HAP-1 (cell line): Measurements from ENCODE around the gene RASL12.
"Not testable (repeated sequence)": the region's sequence is repeated elsewhere in the genome, so short reads cannot be mapped to it uniquely, and the experiment has no call there.

Experiments
- DNase-seq, 2 experiments: peaks; one replicate each; pipeline ENCODE4 v3.0.0-alpha.2; 2016 to 2020; ENCODE audit warnings: low spot score in 2 of 2
- H3K27me3 ChIP-seq: fragments of 250-450 bp; sonication (Bioruptor Pico); 2 replicates; pipeline ENCODE4 v1.5.1; 2020; ENCODE audit warnings: low read depth, mild to moderate bottlenecking, moderate library complexity
- H3K36me3 ChIP-seq: fragments of 250-450 bp; sonication (Bioruptor Pico); replicated peaks from 2 replicates; pipeline ENCODE4 v1.5.1; 2020; ENCODE audit warnings: mild to moderate bottlenecking
- H3K4me1 ChIP-seq: fragments of 250-450 bp; sonication (Bioruptor Pico); 2 replicates; pipeline ENCODE4 v1.5.1; 2020; ENCODE audit warnings: mild to moderate bottlenecking
- H3K4me3 ChIP-seq: fragments of 250-450 bp; sonication (Bioruptor Pico); 2 replicates; pipeline ENCODE4 v1.5.1; 2020; ENCODE audit warnings: mild to moderate bottlenecking, moderate library complexity
- H3K9me3 ChIP-seq: fragments of 250-450 bp; sonication (Bioruptor Pico); 2 replicates; pipeline ENCODE4 v1.5.1; 2020; ENCODE audit warnings: mild to moderate bottlenecking, moderate library complexity
- in situ Hi-C: fragments of 300-500 bp; cut with MboI; formaldehyde crosslinking; loops from 3 replicates; pipeline ENCODE4 v1.14.3; 2020; ENCODE audit warnings: low sequenced_read_pairs, inconsistent platforms, mixed read lengths

RASL12 gene

DNA sequence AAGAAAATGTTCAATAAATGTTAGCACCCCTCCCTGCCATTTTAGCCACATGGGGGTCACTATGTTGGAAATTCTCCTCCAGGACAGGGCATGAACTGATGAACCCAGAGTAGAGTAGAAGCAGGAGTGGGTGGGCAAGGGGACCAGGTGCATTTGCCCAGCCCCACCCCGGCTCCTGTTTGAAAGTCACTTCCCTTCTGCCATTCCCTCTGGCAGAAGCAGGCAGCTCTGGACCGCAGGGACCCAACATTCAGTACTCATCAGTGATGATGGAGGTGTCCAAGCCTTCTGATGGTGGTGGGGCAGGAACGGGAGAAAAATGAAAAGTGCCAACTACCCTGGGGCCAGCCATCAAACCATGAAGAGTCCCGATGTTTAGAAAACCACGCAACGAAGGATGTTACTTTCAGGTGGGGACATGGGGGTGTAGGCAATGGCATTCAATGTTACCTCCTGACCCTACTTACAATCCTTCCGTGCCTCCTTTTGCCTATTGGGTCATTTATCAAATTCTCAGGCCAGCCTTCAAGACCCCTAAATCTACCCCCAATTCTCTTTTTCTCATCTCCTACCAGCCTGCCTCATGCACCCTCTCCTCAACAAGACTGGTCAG lies 30.0 kb upstream of the RASL12 start:
- Histone ChIP-seq H3K9me3 (no peaks in the 10 kb centered on the region), H3K4me3 (no peak overlapping the region), H3K27me3 (no peaks in the 10 kb centered on the region), H3K4me1 (no peaks in the 10 kb centered on the region), H3K36me3 (peaks cover 44% of the 10 kb centered on the region)
- in situ Hi-C loops = loop anchor here (10.0 kb wide), 1 partner anchor 363 kb away; no protein-coding TSS in a partner anchor
- no peak for DNase-seq

- no peak for DNase-seq
- in situ Hi-C loops = loop anchor here (10.0 kb wide), 1 partner anchor 362 kb away; no protein-coding TSS in a partner anchor
- H3K9me3 ChIP-seq = no peaks in the 10 kb centered on the region
- no peaks in the 10 kb centered on the region for H3K4me1 ChIP-seq
- no peaks in the 10 kb centered on the region for H3K27me3 ChIP-seq
- H3K36me3 ChIP-seq = peaks cover 44% of the 10 kb centered on the region
- H3K4me3 ChIP-seq = no peak overlapping the region
Measured at GRCh38 chr15:65096481-65097385, 28.9 kb upstream of the RASL12 start.

GRCh38 chr15:65095747-65096104 lies 27.9 kb upstream of the RASL12 start:
- DNase-seq = no peak
- Histone ChIP-seq H3K36me3 (peaks cover 34% of the 10 kb centered on the region), H3K9me3 (no peaks in the 10 kb centered on the region), H3K27me3 (no peaks in the 10 kb centered on the region), H3K4me3 (no peak overlapping the region), H3K4me1 (no peaks in the 10 kb centered on the region)
- in situ Hi-C loops = loop anchor here (10.0 kb wide), 1 partner anchor 361 kb away; no protein-coding TSS in a partner anchor

- Histone ChIP-seq H3K4me3 (no peak overlapping the region), H3K4me1 (no peaks in the 10 kb centered on the region), H3K36me3 (peaks cover 29% of the 10 kb centered on the region), H3K27me3 (no peaks in the 10 kb centered on the region), H3K9me3 (no peaks in the 10 kb centered on the region)
- no peak for DNase-seq
- in situ Hi-C loops = loop anchor here (10.0 kb wide), 1 partner anchor 360 kb away; no protein-coding TSS in a partner anchor
Measured at GRCh38 chr15:65095011-65095746, 27.4 kb upstream of the RASL12 start.

GRCh38 chr15:65094294-65094995 lies 26.7 kb upstream of the RASL12 start:
- Histone ChIP-seq H3K36me3 (peaks cover 24% of the 10 kb centered on the region), H3K4me3 (no peak overlapping the region)
- DNase-seq = no peak

GRCh38 chr15:65093793-65094170 lies 26.0 kb upstream of the RASL12 start:
- peaks cover 17% of the 10 kb centered on the region for H3K36me3 ChIP-seq
- not testable (repeated sequence) for H3K9me3 ChIP-seq, H3K4me1 ChIP-seq, H3K4me3 ChIP-seq, H3K27me3 ChIP-seq, DNase-seq
- in situ Hi-C loops = loop anchor here (10.0 kb wide), 1 partner anchor 359 kb away; no protein-coding TSS in a partner anchor

More at GRCh38 chr15:65094294-65094995, 26.7 kb upstream of the RASL12 start:
- no peaks in the 10 kb centered on the region for H3K27me3 ChIP-seq
- H3K4me1 ChIP-seq = peaks cover under 1% of the 10 kb centered on the region; the same call in 1 of the 2 replicates
- H3K9me3 ChIP-seq = no peaks in the 10 kb centered on the region
- in situ Hi-C loops = loop anchor here (10.0 kb wide), 1 partner anchor 360 kb away; no protein-coding TSS in a partner anchor

DNA sequence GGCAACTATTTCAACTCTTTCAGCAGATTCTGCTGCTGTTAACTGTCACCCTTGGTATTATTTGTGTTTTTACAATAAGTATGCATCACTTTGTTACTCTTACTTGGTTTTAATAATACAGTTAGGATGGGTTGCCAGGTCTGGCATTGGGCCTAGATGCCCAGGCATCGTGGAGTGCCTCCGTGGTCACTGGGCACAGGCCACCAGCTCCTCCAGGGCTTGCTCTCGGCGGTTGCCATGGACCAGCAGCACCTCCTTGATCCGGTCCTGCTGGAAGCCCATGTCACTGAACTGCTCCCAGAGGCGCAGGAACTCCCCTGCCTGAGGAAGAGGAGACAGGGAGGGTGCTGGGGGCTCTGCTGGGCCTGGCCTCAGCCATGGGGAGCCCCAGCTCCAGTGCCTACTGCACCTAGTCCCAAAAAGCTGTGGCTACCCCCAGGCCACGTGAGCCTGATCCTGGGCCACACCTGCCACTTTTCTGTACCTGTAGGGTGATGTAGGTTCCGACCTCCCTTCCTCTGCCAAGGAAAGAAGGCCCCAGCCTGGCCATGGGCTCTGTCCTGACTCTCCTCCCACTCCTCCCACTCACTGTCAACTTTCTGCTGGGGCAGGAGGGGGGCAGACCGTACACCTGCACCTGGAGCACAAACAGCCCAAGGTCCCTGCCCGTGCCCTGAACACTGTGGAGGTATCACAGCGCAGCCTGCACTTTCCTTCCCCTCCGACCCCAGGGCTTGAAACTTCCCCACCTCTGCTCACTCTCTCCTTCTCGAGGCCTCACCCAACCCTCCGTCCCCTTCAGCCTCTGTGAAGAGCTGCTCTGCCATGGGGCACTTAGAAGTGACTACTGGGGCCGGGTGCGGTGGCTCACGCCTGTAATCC lies 25.4 kb upstream of the RASL12 start:
- Histone ChIP-seq H3K27me3 (no peaks in the 10 kb centered on the region), H3K4me1 (peaks cover 7% of the 10 kb centered on the region), H3K4me3 (no peak overlapping the region), H3K9me3 (no peaks in the 10 kb centered on the region), H3K36me3 (peaks cover 11% of the 10 kb centered on the region)
- no peak for DNase-seq
- in situ Hi-C loops = loop anchor here (10.0 kb wide), 1 partner anchor 358 kb away; no protein-coding TSS in a partner anchor

DNA sequence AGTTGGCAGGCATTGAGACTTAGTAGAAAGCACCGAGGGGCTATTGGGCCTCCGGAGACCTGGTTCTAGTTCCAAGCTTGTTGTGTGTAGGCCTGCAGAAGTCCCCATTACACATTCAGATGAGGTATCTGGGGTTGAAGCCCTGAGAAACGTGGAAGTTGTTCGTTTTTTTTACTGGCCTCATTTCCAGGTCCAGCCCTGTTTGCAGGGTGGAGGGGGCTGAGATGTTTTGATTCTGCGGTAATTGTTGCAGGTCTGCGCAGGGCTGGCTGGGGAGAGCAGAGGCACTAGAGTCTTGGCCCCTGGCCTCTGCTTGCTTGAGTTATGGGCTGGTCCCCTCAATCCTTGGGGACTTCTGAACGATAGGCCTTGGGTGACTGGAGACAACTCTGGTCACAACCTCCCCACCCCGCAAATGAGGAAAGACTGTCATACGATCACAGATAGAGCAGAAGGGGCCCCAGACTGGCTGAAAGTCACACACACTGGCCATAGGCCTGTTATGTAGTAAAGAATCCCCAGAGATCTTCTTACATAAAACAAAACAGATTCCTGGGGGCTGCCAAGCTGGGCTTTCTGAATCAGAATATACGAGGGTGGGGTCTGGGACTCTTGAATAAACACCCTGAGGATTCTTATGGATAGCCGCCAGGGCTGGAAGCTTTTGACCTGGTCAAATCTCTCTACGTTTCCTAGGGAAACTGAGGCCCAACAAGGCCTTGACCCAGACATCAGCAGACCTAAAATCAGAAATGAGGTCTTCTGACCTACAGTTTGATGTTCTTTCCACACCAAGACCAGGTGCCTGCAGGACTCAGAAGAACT lies 24.4 kb upstream of the RASL12 start:
- Histone ChIP-seq H3K9me3 (no peaks in the 10 kb centered on the region), H3K27me3 (no peaks in the 10 kb centered on the region), H3K4me3 (no peak overlapping the region), H3K36me3 (peaks cover 2% of the 10 kb centered on the region; the same call in 1 of the 2 replicates), H3K4me1 (peaks cover 7% of the 10 kb centered on the region)
- DNase-seq = no peak
- in situ Hi-C loops = loop anchor here (10.0 kb wide), 1 partner anchor 357 kb away; no protein-coding TSS in a partner anchor

GRCh38 chr15:65089206-65089824 lies 21.5 kb upstream of the RASL12 start:
- in situ Hi-C loops = loop anchor here (5.0 kb wide), 1 partner anchor 47 kb away; no protein-coding TSS in a partner anchor
- Histone ChIP-seq H3K27me3 (no peaks in the 10 kb centered on the region), H3K4me3 (no peak overlapping the region), H3K9me3 (no peaks in the 10 kb centered on the region), H3K36me3 (no peaks in the 10 kb centered on the region), H3K4me1 (peaks cover 7% of the 10 kb centered on the region)
- DNase-seq = peak in 1 of 2 experiments; percentile 36

DNA sequence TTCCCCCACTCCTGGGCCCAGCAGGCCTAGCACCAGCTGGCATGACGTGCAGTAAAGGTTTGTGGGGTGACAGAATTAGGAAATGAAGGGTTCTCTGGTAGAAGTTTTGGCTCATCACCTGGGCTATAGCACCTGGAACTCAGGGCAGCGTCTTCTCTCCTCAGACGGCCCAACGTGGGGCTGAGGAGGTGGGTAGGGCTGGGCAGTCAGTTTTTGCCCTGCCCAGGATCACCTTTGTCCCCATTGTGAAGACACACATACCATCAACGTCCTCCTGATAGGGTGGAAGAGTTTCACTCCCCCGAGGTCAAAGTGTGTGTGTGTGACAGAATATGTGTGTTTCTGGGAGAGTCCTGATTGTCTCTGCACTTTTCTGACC lies 20.8 kb upstream of the RASL12 start:
- peaks cover 9% of the 10 kb centered on the region for H3K4me1 ChIP-seq
- DNase-seq = no peak
- no peak overlapping the region for H3K4me3 ChIP-seq
- H3K27me3 ChIP-seq = no peaks in the 10 kb centered on the region
- H3K36me3 ChIP-seq = no peaks in the 10 kb centered on the region
- in situ Hi-C loops = loop anchor here (5.0 kb wide), 1 partner anchor 46 kb away; no protein-coding TSS in a partner anchor
- H3K9me3 ChIP-seq = no peaks in the 10 kb centered on the region

DNA sequence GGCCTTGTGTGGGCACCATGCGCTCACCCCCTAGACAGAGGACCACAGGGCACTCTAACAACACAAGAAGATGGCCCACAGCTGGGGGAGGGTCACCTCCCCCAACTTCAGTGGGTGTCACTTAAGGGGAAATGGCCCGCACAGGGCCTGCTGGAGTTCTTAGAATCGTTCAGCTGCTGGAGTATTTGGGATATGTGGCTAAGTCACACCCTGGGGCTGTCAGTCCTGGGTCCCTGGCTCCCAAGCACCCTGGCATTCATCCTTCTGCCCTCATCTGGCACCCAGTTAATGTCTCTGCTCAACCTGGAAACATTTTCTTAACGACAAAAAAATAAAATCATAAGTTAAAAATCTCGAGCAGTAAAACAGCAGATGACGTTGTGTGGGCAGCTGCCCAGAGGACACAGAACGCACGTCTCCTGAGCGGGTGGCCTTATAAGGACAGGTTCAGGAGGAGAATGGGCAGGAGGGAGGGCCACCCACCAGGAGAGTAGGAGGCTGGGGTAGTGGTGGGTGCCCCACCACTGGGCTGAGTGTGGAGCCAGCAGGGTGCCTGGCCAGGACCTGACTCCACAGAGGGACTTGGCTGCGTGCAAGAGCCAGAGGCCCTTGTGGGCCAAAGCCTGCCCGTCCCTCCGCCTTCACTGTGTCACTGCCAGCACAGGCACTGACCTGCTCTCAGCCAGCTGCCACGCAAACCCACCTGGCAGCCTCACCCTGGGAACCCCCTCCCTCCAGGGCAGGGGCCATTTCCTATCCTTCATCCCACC lies 20.3 kb upstream of the RASL12 start:
- no peak for DNase-seq
- no peaks in the 10 kb centered on the region for H3K9me3 ChIP-seq
- in situ Hi-C loops = loop anchor here (5.0 kb wide), 1 partner anchor 46 kb away; no protein-coding TSS in a partner anchor
- H3K27me3 ChIP-seq = no peaks in the 10 kb centered on the region
- H3K4me3 ChIP-seq = no peak overlapping the region
- no peaks in the 10 kb centered on the region for H3K36me3 ChIP-seq
- peaks cover 13% of the 10 kb centered on the region for H3K4me1 ChIP-seq
